Subcutaneous adipose tissue (tissue), 4 donors: ENCODE results near the gene RAPGEF4. TPM values are rescaled to one million over a fixed set of nuclear protein-coding genes. Genes with fewer than 3 reads are reported as not detected.

Experiments used
- CTCF ChIP-seq: fragments of 450-650 bp; IDR thresholded peaks from one replicate; pipeline ENCODE4 v1.5.1; 2016; ENCODE audit warnings: low read depth, mild to moderate bottlenecking, control low read depth, antibody characterized with exemption, moderate library complexity
- total RNA-seq, 4 donors: library from RNA; depleted of rRNA; stranded (reverse); fragments of >200 nt; gene quantifications; one replicate each; pipeline ENCODE4 v1.1.0, GENCODE V29; 2016

RAPGEF4 gene
- total RNA-seq, 4 donors from 2014 or later = 7.0 to 15.0 (median 11.2) TPM

GRCh38 chr2:173016451-173016850, 280.8 kb downstream of the RAPGEF4 start:
- TF ChIP-seq CTCF = no peak

GRCh38 chr2:173017646-173018420, 282.2 kb downstream of the RAPGEF4 start:
- no peak for TF ChIP-seq CTCF

DNA sequence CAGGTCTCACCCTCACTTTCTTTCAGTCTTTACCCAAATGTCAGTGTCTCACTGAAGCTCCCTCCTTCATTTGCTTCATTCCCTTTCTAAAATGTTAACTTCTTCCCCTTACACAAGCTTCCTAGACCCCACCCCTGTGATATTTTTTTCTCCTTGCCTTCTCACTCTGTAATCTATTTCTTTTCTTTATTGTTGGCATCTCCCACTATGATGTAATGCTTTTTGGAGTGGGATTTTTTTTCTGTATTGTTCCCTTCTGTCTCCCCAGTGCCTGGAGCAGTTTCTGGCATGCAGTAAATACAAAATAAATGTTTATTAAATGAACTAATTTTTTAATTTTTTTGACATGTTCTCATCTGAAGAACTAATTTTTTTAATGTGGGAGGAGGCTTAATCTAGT, 284.1 kb downstream of the RAPGEF4 start:
- no peak for TF ChIP-seq CTCF

- TF ChIP-seq CTCF = no peak
Observed at GRCh38 chr2:173021939-173022371, 286.3 kb downstream of the RAPGEF4 start.

GRCh38 chr2:173023718-173024117, 288.1 kb downstream of the RAPGEF4 start:
- no peak for TF ChIP-seq CTCF

GRCh38 chr2:173026479-173026878, 290.8 kb downstream of the RAPGEF4 start:
- no peak for TF ChIP-seq CTCF

DNA sequence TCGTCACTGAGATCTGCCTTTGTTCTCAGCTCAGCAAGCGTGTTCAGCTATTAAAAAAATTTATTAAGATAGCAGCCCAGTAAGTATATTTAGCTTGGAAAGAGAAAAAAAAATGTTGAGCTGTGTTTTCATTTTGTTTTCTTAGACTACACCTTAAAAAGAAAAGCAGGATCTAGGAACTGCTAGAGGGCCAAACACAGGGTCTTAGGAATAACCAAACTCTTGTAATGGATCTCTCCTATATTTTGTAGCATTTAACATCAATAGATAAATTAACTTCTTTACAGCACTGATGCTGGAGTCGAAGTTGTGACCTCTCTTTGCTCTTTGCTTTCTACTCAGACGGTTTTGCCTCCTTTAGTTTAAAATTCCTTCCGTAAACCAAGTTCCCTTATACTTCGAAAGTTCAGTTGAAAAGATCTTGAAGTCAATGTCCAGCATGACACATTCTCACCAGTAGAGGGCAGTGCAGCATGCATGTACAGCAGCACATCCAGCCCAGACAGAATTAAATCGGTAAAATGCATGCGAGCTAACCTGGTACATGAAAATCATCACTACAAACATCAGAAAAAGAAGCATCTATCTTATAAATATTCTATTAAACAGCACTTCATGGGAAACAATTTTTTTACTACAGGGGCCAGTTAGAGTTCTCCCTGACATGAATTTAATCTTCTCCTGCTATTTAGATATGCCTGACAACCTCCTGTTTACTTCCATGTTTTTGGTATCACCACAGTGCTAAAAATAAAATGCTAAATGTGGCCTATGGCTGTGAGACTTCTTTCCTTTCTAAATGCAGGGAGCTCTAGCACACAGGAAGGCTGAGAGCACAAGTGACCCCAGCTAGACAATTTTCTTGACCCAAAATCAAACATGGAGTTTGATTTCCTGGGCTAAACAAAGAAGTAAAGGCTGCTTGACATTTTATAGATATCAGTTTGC, 291.8 kb downstream of the RAPGEF4 start:
- no peak for TF ChIP-seq CTCF
